Inferior parietal cortex (tissue), 1 donor: Measurements from ENCODE around the gene CNN3.
"Not testable (repeated sequence)": the region's sequence is repeated elsewhere in the genome, so short reads cannot be mapped to it uniquely, and the experiment has no call there.

ENCODE experiments used
- DNase-seq: peaks from one replicate; pipeline ENCODE4 v3.0.0-alpha.2; 2016; ENCODE audit errors: extremely low spot score

Gene CNN3

DNA sequence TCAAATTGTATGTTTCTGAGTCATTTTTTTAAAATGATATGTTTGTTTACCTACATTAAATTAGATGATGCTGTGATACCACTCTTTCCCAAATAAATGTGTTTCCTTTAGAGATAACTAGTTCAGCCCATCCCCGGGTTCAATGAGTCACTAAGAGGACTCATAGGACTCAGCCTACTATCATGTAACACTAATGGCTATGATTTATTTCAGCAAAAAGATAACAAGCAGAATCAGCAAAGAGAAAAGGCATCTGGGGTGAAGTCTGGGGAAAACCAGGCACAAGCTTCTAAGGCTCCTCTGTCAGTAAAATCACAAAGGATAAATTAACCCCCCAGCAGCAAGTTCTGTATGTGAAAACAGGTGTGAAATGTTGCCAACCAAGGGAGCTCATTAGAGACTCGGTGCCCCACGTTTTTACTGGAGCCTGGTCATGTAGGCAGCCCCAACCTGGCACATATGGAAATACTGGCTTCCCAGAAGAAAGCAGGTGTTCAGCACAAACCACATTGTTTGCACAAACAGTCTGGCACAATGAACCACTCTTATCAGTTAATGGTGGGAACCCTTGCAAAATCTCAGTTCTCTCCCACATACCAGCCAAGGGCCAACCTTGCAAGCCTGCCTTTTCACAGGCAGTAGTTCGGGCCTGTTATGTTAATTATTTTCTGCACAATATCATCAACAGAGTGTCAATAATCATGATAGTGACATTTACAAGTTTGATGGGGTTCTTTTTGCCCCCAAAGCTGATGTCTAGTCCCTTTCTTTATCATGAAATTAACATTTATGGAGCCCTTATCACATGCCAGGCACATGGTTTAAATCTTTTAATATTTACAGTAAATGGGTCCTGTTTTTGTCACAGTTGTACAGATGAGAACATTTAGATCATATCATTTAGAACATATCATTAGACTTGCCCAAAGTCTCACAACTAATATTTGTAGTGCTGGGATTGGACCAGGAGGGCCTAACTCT is 23.1 kb upstream of the CNN3 start:
- DNase-seq, result no peak

DNA sequence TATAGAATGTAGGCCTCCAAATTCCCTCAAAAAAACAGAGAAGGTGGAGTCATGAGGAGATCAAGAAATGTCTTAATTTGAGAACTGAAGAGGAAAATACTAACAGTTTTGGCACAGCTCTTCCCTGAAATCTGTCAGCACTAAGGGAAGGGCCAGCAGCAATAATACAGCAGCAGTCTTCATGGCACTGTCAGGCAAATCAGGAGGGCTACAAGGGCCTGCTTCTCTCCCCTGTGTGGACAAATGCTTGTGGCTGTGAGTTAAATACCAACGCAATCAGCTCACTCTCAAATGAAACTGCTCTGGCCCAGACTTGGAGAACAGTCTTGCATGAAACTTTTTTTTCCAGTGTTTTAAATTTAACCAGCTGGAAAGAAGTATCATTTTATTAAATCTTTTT is 20.5 kb upstream of the CNN3 start:
- DNase-seq, result no peak

DNA sequence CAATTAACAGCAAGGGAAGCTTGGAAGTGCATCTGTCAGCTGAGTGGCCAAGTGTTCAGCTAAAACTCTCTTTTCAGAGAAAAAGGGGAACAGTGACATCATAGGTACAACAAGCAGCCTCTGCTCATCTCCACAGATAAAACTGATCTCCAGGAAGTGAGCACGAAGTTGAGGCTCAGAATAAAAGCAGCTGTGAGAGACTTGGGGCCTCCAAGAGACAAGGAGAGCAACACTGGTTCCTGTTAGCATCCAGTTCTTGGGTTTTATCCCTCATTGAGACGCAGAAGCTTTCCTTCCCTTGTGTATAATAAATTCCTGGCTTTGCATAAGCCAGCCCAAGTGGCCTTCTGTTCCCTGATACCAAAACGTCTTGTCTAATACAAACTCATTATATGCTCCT is 20.0 kb upstream of the CNN3 start:
- no peak for DNase-seq

DNA sequence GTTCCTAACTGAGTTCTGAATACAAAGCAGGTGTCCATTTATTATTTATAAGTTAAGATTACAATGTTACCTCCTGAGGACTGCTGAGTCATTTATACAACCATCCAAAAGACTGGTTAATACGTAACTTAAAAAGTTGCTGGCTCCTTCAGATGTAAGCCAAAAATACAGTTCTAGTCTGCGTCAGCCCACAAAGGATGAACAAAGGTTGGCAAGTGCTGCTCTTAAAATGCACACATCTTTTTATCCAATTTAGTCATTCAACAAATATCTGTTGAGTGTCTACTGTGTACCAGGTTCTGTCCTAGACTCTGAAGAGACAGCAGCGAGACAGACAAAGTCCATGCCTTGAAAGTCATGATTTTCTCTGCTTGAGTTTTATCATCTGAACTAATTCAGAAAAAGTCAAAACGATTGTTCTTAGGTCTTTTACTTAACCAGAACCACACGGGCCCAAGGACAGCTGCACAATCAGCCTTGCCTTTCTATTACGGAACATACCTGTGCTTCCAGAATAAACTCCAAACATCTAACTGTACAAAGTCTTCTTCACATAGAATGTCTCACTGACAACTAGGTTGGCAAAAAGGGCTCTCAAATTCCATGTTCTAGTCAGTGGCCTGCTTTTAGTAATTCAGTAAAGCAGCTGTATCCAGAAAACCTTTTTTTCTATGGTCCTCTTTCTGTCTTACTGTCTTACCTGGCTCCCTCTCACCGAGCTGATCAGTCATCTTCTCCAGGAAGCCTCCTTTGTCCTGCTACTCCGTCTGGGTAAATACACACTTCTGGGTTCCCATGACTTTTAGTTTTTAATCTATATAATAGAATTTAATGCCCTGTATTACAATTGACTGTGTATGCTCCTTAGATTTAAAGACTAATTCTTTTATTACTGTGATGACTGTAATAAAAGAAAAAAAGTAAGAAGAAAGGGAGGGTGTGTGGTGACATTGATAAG is 15.5 kb upstream of the CNN3 start:
- no peak for DNase-seq

DNA sequence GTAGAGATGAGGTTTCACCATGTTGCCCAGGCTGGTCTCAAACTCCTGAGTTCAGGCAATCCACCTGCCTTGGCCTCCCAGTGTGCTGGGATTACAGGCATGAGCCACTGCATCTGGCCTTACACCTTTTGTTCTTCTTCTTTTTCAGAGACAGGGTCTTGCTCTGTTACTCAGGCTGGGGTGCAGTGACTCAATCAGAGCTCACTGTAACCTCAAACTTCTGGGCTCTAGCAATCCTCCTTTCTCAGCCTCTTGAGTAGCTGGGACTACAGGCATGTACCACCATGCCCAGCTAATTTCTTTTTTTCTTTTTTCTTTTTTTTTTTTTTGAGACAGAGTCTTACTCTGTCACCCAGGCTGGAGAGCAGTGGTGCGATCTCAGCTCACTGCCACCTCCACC is 14.6 kb upstream of the CNN3 start:
- DNase-seq, result not testable (repeated sequence)

DNA sequence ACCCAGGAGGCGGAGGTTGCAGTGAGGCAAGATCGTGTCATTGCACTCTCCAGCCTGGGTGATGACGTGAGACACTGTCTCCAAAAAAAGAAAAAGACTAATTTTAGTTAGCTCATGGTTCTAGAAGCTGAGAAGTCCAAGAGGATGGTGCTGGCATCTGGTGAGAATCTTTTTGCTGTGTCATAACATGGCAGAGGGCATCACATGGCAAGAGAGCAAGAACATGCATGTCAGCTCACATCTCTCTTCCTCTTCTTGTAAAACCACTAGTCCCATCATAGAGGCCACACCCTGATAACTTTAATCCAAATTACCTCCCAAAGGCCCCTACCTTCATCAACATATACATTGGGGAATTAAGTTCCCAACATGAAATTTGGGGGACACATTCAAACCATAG is 13.8 kb upstream of the CNN3 start:
- no peak for DNase-seq

DNA sequence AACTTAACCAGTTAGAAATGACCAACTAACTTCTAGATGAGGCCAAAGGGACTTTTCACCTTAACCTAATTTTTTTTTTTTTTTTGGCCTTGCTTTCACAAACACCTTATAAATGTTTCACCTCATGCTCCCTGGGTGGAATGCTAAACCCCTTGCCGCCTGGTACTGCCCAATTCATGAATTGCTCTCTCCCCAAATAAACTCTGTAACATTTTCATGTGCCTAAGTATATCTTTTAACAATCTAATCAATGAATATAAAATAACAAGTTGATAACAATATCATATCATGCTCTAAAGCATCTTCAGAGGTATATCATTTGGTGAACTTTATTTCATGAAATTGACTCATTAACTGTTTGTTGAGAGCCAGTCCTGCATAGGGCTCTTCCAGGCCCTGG is 10.9 kb upstream of the CNN3 start:
- no peak for DNase-seq

DNA sequence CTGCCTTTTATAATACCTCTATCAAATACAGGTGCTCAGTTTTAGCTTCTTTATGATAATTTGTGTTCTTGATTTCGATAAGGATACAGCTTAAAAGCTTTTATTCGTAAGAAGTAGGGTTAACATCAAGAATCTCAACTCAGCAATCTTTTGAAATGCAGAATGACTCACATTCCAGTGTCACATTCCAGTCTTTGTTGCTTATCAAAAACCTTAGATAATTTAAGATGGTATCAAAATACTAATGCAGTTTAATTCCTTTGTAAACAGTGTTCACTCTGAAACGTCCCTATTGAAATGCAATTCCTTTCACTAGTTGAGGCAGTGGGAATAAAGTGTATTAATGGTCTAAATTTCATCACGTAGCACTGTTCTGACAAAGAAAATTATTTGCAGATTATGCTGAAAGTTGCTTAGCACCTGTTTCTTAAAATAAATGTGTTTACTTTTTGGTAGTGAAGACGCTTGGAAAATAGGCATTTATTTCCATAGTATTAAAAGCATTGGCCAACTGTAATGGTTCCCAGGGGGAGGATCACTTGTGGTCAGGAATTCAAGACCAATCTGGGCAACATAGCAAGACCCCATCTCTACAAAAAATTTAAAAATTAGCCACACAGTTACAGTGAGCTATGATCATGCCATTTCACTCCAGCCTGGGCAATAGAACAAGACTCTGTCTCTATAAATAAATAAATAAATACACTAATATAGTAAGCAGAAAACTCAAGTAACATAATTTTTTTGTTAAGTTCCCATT is 10.1 kb upstream of the CNN3 start:
- DNase-seq, result no peak

DNA sequence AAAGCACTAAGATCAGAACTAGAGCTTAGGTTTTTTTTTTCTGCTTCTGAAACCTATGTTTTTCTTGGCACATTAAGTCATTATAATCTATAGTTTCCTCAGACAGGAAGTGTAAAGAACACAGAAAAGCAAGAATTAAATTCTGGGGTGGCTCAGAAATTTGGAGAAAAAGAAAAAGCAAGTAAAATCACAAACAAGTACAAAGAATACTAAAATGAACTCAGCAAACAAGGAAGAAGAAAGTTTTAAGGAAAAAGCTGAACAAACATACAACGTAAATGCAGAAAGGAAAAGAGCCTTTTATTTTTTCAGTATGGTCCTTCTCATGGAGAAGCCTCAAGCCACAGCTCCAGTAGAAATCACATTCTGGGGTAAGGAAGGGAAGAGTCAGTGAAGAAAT is 8.6 kb upstream of the CNN3 start:
- DNase-seq, result no peak

DNA sequence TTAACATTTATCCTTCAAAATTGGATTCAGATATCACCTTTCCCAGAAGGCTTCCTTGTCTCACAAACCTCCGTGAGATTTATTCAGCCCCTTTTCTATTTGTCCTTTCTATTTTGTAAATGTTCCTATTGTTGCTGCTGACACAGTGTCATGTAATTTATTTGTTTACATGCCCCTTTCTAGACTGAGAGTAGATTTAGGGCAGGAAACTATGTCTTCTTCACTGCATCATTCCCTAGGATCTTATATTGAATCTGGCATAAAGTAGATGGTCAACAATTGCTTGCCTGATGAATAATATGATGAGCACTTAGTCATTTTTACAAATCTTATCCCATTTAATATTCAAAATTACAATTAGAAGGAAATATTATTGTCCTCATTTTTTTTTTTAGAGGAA is 8.1 kb upstream of the CNN3 start:
- DNase-seq, result no peak

DNA sequence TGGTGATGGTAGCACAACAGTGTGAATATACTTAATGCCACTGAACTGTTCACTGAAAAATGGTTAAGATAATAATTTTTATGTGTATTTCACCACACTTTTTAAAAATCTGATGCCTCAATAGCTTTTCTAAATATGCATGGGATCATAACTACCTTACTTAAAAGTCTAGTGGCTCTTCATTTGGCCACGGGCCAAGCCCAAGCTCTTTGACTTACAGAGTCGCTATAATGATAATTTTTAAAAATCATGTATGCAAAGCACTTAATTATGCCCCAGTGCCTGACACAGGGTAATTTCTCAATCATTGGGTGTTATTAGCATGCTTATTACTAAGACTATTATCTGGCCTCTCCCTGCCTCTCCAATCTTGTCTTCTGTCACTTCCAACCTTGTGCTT is 7.6 kb upstream of the CNN3 start:
- no peak for DNase-seq

DNA sequence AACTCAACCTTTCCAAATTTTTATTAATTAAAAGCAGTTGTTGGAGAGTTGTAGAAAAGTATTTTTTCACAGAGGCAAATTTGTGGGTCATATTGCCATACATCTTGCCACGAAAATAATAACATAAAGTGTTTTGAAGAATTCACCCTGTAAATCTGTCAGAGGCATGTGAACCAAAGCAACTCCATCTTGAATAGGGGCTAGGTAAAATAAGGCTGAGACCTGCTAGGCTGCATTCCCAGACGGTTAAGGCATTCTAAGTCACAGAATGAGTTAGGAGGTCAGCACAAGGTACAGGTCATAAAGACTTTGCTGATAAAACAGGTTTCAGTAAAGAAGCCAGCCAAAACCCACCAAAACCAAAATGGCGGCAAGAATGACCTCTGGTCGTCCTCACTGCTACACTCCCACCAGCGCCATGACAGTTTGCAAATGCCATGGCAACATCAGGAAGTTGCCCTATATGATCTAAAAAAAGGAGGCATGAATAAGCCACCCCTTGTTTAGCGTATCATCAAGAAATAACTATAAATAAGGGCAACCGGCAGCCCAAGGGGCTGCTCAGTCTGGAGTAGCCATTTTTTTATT is 4.4 kb upstream of the CNN3 start:
- DNase-seq, result no peak

DNA sequence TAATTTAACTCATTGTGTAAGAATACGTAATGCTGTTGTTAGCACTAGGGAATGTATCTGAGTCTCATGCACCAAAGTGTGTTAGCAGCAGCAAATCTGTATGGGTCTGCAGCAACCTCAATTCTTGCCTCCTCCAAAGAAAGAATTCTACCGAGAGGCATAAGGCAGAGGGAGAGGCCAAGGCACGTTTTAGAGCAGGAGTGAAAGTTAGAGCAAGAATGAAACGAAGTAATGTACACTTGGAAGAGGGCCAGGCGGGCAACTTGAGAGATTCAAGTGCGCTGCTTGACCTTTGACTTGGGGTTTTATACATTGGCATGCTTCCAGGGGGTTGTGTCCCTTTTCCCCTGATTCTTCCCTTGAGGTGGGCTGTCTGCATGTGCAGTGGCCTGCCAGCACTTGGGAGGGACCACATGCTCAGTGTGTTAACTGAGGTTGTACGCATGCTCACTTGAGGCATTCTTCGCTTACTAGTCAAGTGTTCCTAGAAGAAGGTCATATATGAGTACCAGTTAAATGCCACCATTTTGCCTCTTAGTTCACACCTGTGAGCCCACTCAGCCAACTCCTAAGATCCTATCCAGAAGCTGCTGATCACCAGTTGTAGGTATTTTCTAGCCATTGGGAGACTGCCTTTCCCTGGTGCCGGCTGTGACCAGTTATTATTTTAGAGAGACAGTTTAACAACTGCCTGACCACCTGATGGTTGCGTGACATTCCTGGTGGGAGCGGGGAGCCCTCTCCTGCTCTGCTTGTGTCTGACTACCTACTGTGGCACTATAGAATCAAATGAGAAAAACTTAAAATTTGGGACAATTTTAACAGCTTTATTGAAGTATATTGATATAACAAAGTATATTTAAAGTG is 2.7 kb upstream of the CNN3 start:
- DNase-seq, result no peak

DNA sequence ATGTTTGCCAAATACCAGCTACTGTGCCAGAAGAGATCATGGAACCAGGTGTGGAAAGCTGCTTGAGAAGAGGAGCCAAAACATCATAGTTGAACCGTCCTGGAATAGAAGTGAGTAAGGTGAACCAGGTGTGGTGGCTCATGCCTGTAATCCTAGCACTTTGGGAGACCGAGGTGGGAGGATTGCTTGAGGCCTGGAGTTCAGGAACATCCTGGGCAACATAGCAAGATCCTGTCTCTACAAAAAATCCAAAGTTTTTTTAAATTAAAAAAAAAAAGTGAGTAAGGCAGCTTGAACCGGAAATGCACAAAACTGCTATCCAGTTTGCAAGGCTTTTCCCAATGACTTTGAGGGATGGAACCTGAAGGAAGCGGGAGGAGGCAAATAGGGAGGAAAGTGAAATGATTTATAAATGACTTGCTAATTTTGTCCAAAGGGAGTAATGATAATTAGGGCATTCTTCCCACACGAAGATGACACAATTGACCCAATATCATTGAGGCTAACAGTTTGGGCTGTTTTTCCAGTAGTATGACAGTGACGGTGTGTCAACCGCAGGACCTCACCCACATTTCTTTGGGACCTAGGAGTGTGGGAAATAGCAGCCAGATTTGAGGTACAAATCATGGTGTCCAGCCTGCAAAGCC is 1.5 kb upstream of the CNN3 start:
- no peak for DNase-seq

DNA sequence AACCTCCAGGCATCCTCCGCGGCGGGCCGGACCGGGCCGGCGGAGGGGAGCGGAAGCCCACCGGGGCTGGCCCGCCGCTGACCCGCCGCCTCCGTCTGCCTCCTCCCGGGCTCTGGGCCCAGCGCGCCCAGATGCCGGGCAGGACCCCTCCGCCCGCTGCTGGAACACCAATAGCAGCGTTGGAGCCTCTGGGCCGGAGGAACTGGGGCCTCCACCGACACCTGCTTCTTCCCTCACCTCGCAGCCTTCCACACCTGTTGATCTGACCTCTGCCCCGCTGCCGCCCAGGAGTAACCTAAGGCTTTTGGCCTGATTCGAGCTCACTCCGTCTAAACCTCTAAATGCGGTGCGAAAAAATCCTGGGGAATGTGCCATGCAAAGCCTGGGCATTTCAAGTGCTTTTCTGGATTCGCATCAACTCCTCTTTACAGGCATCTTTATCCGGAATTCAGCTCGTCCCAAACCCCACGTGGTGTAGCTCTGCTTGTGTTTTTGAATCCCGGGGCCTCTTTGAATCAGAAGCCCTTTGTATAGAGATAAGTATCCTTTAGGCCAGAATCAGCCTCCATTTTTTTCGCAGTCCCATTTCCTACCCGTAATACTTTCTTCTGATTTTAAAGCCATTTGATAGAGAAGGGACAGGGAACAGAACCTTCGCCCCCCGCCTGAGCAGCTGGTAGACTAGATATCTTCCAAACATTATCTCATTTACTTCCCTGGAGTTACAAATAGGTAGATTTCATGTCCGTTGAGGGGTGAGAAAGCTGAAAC is 680 bp upstream of the CNN3 start:
- DNase-seq, result peak; percentile 77

DNA sequence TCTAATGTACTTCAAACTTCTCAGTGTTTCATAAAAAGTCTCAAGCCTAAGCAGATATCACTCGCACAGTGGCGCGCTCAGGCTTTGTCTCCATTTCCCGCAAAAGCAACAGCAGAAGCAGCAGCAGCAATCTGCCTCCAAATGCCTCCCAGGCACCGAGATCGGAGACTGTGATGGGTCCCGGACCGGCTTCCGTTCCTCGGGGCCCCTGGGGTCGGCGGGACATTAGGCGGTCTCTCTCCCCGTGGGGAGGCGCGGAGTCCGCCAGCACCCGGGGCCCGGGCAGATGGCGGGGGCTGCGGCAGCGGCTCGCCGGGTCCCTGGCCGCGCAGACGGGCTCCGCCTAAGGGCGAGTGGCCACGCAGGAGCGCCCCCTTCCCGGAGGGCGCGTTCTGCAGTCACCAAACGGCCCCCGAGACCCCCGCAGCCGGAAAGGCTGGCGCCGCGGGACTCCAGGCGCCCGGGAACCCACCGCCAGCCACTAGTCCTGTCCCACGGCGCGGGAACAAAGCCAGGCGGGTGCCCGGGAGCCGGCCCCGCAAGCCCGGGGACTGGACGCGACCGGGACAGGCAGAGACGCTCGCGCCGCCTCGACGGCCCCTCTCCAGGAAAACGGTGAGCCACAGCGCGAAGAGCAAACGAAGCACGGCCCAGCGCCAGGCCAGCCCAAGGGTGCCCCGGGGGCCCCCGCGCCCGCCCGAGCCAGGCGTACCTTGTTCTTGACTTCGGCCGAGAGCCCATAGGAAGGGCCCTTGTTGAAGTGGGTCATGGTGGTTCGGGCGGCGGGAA is 590 bp downstream of the CNN3 start:
- DNase-seq, result peak; percentile 60

DNA sequence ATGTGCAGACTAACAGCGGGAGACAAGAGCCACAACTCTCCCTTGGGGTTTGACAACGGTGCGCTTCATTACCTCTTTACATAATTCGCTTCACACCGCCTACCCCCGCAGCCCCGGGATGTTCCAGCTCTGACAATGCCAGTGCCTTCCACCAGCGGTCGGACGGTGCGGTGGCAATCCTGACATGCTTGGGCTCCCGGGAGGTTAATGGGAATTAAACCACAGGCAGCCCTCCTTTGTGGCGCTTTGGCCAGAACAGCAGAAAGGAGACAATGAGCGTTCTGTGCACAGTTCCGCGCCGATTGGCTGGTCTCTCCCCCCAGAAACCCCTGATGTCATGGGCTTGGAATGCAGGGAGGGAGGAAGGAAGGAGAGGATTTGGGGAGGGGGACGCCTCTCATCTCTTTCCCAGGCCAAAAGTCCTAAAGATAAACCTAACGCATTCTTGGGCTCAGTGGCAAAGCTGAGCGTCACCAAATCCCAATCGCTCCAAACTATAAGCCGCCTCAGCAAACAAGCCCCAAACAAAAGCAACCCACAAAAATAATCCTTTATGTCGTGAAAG is 1.3 kb downstream of the CNN3 start:
- peak; percentile 71 for DNase-seq

DNA sequence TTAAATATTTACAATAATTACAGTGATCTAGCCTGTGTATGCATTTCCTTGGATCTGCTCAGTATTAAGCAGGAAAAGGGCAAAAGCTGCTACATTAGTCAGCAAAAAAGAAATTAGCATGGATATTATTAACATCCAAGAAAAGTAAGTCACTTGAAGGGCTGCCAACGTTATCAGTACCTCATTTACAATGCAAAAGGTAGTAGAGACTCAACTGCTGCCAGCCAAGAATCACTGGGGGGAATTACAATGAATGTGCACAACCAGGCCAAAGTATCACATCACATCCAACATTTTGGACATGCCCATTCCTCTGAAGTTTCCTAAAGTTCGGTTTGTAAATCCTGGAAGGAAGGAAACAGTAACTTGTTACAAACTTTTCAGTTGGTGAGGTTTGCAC is 1.9 kb downstream of the CNN3 start:
- DNase-seq, result peak; percentile 22
